Caki2 (cell line): Measurements from ENCODE around the gene IL10. TPM values are rescaled to one million over a fixed set of nuclear protein-coding genes. Genes with fewer than 3 reads are reported as not detected.
"Not testable (repeated sequence)": the region's sequence is repeated elsewhere in the genome, so short reads cannot be mapped to it uniquely, and the experiment has no call there.

Experiments
- DNase-seq: peaks from one replicate; pipeline ENCODE4 v3.0.0-alpha.2; 2015; ENCODE audit warnings: low read depth
- in situ Hi-C: cut with HindIII; loops from 2 replicates; pipeline ENCODE4 v1.10.0; 2016; ENCODE audit warnings: low sequenced_read_pairs, low pct_unique_long_range_greater_than_20kb, mixed read lengths
- total RNA-seq: library from RNA; depleted of rRNA; stranded (reverse); fragments of >200 nt; shearing (Covaris generic); gene quantifications from 2 replicates; pipeline ENCODE4 v1.2.3, GENCODE V29; 2014; ENCODE audit warnings: low replicate concordance

Gene IL10
- total RNA-seq, 1 experiment from 2014 or later, result not detected

DNA sequence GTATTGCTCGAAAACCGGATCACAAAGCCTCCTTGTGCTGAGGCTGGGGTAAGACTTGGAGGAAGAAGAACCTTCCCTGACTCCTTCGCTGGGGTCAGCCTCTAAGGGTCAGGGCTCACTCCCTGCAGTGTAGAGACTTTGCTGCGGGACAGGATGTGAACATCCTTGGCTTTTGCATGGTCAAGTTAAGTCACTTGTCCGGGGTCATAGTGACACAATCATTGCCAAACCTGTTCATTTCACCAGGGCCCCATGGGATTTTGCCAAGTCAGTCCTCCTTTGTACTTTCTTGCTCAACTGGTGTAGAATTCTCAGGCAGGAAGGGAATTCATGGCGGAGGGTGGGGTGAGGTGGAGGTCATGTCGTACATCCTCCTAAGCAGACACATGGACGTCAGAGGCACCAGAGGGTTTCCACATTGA is 24.7 kb upstream of the IL10 start:
- no peak for DNase-seq
- in situ Hi-C loops, result no loop called here

DNA sequence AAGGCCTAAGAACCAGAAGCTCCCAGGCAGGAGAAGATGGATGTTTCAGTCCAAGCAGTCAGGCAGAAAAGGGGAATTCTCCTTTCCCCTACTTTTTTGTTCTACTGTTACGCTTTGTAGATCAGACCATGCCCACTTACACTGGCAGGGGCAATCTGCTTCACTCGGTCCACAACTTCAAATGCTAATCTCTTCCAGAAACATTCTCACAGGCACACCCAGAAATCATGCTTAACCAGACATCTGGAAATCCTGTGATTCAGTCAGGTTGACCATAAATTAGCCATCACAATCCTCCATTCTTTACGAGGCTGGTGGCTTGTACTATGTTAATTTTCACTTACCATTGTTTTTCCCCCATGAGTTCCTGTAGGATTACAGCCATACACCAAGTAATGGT is 23.8 kb upstream of the IL10 start:
- DNase-seq, result no peak
- in situ Hi-C loops, result no loop called here

DNA sequence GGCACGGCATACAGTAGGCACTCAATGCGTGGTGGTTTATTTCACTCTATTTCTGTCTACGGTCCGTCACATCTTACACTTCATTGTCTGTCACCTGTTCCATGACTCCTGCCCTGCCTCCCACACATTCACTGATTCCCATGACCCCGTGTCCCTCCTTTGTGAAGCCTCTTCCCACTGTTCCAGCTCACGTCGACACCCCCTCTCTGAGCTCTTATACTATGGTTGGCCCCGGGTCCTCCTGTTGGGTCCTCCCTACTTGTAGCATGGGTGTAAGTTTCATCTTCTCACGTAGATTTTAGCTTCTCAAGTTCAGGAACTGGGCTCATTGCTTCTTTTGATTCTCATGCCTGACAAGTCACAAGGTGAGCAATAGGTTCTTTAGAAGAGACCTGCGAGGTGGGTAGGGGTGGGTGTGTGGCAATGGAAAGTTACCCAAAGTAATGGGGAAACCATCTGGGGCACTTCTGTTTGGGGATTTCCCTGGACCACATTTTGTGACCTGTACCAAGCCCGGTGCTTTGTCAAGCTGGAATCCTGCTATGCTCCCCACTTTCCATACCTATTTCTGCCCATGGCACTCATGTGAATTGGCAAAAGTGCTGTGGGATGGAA is 22.1 kb upstream of the IL10 start:
- DNase-seq, result no peak
- in situ Hi-C loops, result no loop called here

- in situ Hi-C loops, result no loop called here
- DNase-seq, result no peak
Measured at GRCh38 chr1:206793620-206794019, 21.3 kb upstream of the IL10 start.

DNA sequence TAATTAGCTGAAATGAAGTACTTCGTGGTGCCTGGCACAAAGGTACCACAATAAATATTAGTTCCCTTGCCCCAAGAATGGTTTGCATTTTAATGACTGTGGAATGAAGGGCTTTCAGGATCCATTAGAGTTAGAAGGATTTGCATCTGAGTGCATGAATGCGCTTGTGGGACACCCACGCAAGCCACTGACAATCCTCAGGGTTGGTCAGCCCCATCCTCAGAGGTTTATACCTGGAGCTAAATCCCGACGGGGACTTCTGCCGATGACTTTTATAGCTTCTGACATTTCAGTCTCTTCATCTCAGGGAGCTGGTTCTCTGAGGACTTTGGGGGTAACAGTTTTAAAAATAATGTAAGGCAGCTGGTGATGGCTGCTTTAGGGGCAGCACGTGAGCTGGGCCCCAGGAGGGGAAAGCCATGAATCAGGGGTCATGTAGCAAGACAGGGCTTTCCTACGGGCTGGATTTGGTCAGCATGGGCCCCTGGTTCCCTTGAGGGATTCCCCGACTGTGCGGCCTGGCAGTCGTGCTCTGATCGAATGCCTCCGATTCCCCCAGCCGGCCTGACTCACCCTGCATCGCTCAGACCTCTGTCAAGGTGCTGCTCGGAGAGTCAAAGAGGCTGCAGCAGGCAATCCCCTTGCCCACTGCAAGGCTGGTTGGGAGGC is 20.8 kb upstream of the IL10 start:
- in situ Hi-C loops, result no loop called here
- DNase-seq, result no peak

GRCh38 chr1:206790502-206791250 is 18.4 kb upstream of the IL10 start:
- no peak for DNase-seq
- in situ Hi-C loops, result no loop called here

DNA sequence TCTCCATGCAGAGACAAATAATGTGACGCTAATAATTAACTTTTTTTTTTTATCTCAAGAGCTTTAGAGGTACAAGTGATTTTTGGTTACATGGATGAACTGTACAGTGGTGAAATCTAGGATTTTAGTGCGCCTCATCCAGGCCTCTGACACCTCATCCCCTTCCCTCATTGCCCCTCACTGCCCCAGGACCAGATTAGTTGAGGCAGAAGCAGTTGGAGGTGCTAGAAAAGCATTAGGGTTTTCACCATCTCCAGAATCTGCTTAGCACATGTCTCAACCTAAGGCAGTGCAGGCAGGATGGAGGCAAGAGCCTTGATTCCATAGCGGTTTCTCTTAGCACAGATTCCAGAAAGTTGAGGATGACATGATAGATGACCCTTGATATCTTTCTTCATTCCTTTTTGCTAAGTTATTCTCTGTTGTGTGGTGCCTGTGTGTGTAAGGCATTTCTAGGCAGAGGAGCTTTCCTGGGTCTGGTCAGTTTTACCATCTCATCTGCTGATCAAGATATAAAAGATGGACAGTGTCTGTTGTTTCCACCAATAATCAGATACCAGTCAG is 16.3 kb upstream of the IL10 start:
- no peak for DNase-seq
- in situ Hi-C loops, result no loop called here

DNA sequence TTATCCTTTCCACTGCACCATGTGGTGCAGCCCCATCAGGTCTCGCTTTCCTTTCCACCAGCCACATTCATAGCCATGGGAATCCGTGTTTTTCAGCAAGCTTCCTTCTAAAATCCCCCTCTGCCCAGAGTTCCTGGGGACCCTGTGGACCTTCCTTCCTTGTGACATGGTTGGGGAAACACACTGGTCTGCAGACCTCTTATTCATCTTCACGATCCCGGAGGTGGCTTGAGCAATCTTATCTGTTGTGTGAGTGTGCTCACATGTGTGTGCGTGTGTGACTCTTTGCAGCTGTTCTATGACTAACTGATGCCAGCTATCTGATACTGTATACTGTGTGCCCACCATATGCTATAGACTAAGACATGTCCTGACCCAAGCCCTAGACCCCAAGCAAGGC is 15.6 kb upstream of the IL10 start:
- in situ Hi-C loops, result no loop called here
- DNase-seq, result no peak

DNA sequence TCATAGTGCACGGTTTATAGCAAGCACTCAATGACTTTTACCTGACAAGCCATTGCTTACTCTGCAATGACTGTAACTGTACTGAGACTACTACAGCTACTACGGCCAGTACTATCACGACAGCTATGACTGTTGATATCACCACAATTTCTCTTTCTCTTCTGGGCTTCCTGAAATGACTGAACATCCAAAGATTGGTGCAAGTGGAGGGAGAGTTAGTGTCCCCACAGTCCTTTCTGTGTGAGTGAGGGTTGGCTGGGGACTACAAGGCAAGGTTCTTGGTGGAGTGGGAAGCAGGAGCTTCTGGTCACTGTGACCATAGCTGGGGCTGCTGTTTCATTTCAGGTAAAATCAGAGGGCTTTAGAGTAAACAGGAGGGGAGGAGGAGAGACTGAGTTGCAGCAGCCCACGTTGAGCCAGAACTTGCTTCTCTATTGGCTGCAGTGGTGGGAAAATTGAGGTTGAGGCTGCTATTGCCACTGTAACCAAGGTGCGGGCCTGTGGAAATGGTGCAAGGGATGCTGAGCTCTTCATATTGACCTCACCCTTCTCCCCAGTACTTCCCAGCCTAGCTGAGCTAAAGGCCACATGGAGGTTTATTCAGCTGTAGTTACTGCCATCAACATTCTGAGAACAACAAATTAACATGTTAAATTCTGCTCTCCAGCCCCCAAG is 14.1 kb upstream of the IL10 start:
- in situ Hi-C loops, result no loop called here

GRCh38 chr1:206785182-206785765 is 13.0 kb upstream of the IL10 start:
- in situ Hi-C loops, result no loop called here

More for the DNA sequence above, 14.1 kb upstream of the IL10 start:
- DNase-seq, result no peak

GRCh38 chr1:206784471-206784903 is 12.2 kb upstream of the IL10 start:
- in situ Hi-C loops, result no loop called here
- no peak for DNase-seq

More at GRCh38 chr1:206785182-206785765, 13.0 kb upstream of the IL10 start:
- no peak for DNase-seq

DNA sequence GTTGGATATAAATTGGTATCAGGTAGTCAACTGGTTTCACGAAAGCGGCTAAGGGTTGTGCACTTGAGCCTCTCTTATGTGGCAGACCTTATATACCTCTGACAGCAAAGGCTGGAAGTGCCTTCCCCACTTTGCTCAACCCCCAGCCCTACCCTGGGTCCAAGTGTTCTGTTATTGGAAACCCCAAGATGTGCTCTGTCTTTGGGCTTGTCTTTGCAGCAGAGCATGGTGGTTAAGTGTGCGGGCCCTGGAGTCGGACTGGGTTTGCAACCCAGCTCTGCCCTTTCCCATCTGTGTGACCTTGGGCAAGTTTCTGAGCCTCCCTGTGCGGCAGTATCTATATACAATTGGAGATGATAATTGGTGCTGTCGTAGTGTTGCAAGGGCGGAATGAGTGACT is 11.2 kb upstream of the IL10 start:
- no peak for DNase-seq
- in situ Hi-C loops, result no loop called here

DNA sequence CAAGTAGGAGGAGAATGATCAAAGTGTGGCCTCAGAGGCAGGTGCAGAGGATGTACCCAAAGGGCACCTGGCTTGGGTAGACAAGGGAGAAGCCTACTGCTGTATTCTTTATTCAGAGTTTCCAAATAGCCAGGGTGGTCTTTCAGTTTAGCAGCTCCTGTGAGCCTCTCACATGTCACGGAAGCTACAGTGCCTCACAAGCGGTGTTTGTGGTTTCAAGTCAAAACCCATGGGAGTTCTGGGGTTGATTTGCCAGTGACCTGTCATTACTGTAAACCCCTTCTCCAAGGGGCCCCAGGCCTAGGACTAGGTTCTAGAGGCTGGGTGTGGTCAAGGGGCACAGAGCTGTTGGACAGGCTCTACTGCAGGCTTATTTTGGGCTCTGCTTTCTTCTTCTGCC is 10.2 kb upstream of the IL10 start:
- DNase-seq, result no peak
- in situ Hi-C loops, result no loop called here

DNA sequence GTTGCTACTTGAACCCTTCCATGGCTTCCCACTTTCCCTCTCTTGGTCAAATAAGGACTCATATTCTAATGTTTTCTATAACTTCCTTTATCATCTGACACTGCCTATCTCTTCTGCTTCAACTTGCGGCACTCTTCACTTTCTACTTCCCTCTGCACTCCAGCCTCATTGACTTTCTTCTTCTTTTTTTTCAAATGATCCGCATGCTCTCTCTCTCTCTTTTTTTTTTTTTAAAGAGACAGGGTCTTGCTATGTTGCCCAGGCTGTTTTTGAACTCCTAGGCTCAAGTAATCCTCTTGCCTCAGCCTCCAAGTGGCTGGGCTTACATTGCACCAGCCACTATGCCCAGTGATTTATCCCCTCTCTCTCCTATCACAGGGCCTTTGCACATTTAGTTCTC is 7.3 kb upstream of the IL10 start:
- no peak for DNase-seq
- in situ Hi-C loops, result no loop called here

- in situ Hi-C loops, result not testable (repeated sequence)
Measured at GRCh38 chr1:206778911-206779310, 6.6 kb upstream of the IL10 start.

DNA sequence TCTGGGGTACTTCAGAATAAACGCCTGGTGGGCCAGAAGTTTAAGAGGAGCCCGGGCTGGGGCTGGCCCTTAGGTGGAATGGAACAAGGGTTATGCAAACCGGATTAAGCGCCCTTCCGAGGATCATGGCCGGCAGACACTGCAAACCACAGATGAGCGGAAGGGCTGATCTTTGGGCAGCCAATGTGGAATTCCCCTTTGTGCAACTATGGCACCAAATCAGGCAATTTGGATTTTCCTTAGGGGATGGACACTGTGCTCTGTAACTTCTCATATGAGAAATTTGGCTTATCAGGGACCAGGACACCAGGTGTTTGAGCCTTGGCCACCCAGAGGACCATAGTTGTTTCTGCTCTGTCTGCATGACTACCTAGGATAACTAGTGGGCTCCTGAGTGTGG is 5.7 kb upstream of the IL10 start:
- no peak for DNase-seq
- in situ Hi-C loops, result no loop called here

More at GRCh38 chr1:206778911-206779310, 6.6 kb upstream of the IL10 start:
- DNase-seq, result not testable (repeated sequence)

DNA sequence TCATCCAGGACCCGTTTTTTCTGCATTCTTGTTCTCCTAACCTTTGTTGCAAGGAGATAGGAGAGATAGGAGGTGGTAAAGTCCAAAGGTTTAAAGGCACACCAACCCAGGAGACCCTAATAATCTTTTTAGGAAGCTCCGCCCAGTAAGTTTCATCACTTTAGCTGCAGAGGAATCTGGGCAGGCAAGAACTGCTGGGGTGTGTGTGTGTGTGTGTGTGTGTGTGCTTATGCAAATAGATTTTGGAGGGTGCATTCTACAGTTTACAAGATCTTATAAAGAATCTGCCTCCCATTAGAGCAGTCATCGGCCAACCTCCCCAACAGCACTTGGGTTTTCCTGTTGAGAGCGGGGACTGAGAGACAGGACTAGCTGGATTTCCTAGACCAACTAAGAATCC is 3.9 kb upstream of the IL10 start:
- in situ Hi-C loops, result no loop called here
- DNase-seq, result no peak

GRCh38 chr1:206774093-206774492 is 1.8 kb upstream of the IL10 start:
- DNase-seq, result no peak
- in situ Hi-C loops, result no loop called here
